ENCODE measurements around the gene FANCE.

FANCE gene

GRCh38 chr6:35452183-35453090, at the start of gene FANCE:
TSS of gene FANCE (plus strand) at chr6:35452338. CDS start at chr6:35452546, 208 bp downstream.
- H3K27ac ChIP-seq (ENCODE audit: low read depth, low read length) = no peak within 1 kb of the TSS
- no peaks in the 10 kb centered on the region for H3K9me3 ChIP-seq (ENCODE audit: control insufficient read depth in 1 of 2, low read length in 2 of 2)
- H3K4me3 ChIP-seq (ENCODE audit: low read depth in 1 of 2, low read length in 2 of 2) = peak within 1 kb of the TSS; percentile 72 to 80
- peaks cover 0 to 4% of the 10 kb centered on the region in 2 donors for H3K27me3 ChIP-seq (ENCODE audit: control insufficient read depth in 1 of 2, insufficient read depth in 2 of 2, low read length in 2 of 2)
- no peaks in the 10 kb centered on the region for H3K36me3 ChIP-seq (ENCODE audit: control insufficient read depth in 1 of 2, insufficient read depth in 2 of 2, low read length in 2 of 2)
- peaks cover 15 to 17% of the 10 kb centered on the region in 2 donors for H3K4me1 ChIP-seq (ENCODE audit: control insufficient read depth in 1 of 2, insufficient read depth in 2 of 2, low read length in 2 of 2)
- peak within 1 kb of the TSS; percentile 64 to 74 for H3K9ac ChIP-seq (ENCODE audit: low read depth in 1 of 2, low read length in 2 of 2)

GRCh38 chr6:35402856-35403191, 49.3 kb upstream of the FANCE start:
- Histone ChIP-seq H3K27ac (ENCODE audit: low read depth, low read length) (no peak overlapping the region), H3K9ac (ENCODE audit: low read depth in 1 of 2, low read length in 2 of 2) (no peak overlapping the region), H3K27me3 (ENCODE audit: control insufficient read depth in 1 of 2, insufficient read depth in 2 of 2, low read length in 2 of 2) (no peaks in the 10 kb centered on the region), H3K4me1 (ENCODE audit: control insufficient read depth in 1 of 2, insufficient read depth in 2 of 2, low read length in 2 of 2) (peaks cover 19 to 20% of the 10 kb centered on the region in 2 donors), H3K9me3 (ENCODE audit: control insufficient read depth in 1 of 2, low read length in 2 of 2) (no peaks in the 10 kb centered on the region), H3K36me3 (ENCODE audit: control insufficient read depth in 1 of 2, insufficient read depth in 2 of 2, low read length in 2 of 2) (no peaks in the 10 kb centered on the region), H3K4me3 (ENCODE audit: low read depth in 1 of 2, low read length in 2 of 2) (no peak overlapping the region)

GRCh38 chr6:35403544-35404442, 48.3 kb upstream of the FANCE start:
- no peak overlapping the region for H3K27ac ChIP-seq (ENCODE audit: low read depth, low read length)
- no peaks in the 10 kb centered on the region for H3K36me3 ChIP-seq (ENCODE audit: control insufficient read depth in 1 of 2, insufficient read depth in 2 of 2, low read length in 2 of 2)
- no peaks in the 10 kb centered on the region for H3K27me3 ChIP-seq (ENCODE audit: control insufficient read depth in 1 of 2, insufficient read depth in 2 of 2, low read length in 2 of 2)
- H3K9me3 ChIP-seq (ENCODE audit: control insufficient read depth in 1 of 2, low read length in 2 of 2) = no peaks in the 10 kb centered on the region
- H3K4me3 ChIP-seq (ENCODE audit: low read depth in 1 of 2, low read length in 2 of 2) = no peak overlapping the region
- H3K4me1 ChIP-seq (ENCODE audit: control insufficient read depth in 1 of 2, insufficient read depth in 2 of 2, low read length in 2 of 2) = peaks cover 12 to 20% of the 10 kb centered on the region in 2 donors
- H3K9ac ChIP-seq (ENCODE audit: low read depth in 1 of 2, low read length in 2 of 2) = no peak overlapping the region

GRCh38 chr6:35406711-35407485, 45.2 kb upstream of the FANCE start:
- no peaks in the 10 kb centered on the region for H3K9me3 ChIP-seq (ENCODE audit: control insufficient read depth in 1 of 2, low read length in 2 of 2)
- H3K9ac ChIP-seq (ENCODE audit: low read depth in 1 of 2, low read length in 2 of 2) = no peak overlapping the region
- peaks cover 0 to 8% of the 10 kb centered on the region in 2 donors for H3K4me1 ChIP-seq (ENCODE audit: control insufficient read depth in 1 of 2, insufficient read depth in 2 of 2, low read length in 2 of 2)
- no peaks in the 10 kb centered on the region for H3K27me3 ChIP-seq (ENCODE audit: control insufficient read depth in 1 of 2, insufficient read depth in 2 of 2, low read length in 2 of 2)
- no peak overlapping the region for H3K27ac ChIP-seq (ENCODE audit: low read depth, low read length)
- H3K36me3 ChIP-seq (ENCODE audit: control insufficient read depth in 1 of 2, insufficient read depth in 2 of 2, low read length in 2 of 2) = peaks cover 0 to 7% of the 10 kb centered on the region in 2 donors
- H3K4me3 ChIP-seq (ENCODE audit: low read depth in 1 of 2, low read length in 2 of 2) = no peak overlapping the region

- no peak overlapping the region for H3K27ac ChIP-seq (ENCODE audit: low read depth, low read length)
- no peaks in the 10 kb centered on the region for H3K4me1 ChIP-seq (ENCODE audit: control insufficient read depth in 1 of 2, insufficient read depth in 2 of 2, low read length in 2 of 2)
- H3K36me3 ChIP-seq (ENCODE audit: control insufficient read depth in 1 of 2, insufficient read depth in 2 of 2, low read length in 2 of 2) = peaks cover 4 to 17% of the 10 kb centered on the region in 2 donors
- H3K4me3 ChIP-seq (ENCODE audit: low read depth in 1 of 2, low read length in 2 of 2) = no peak overlapping the region
- H3K27me3 ChIP-seq (ENCODE audit: control insufficient read depth in 1 of 2, insufficient read depth in 2 of 2, low read length in 2 of 2) = no peaks in the 10 kb centered on the region
- H3K9ac ChIP-seq (ENCODE audit: low read depth in 1 of 2, low read length in 2 of 2) = no peak overlapping the region
- H3K9me3 ChIP-seq (ENCODE audit: control insufficient read depth in 1 of 2, low read length in 2 of 2) = no peaks in the 10 kb centered on the region
Measured at GRCh38 chr6:35409245-35409644, 42.9 kb upstream of the FANCE start.

GRCh38 chr6:35410131-35410530, 42.0 kb upstream of the FANCE start:
- Histone ChIP-seq H3K9me3 (ENCODE audit: control insufficient read depth in 1 of 2, low read length in 2 of 2) (no peaks in the 10 kb centered on the region), H3K4me3 (ENCODE audit: low read depth in 1 of 2, low read length in 2 of 2) (no peak overlapping the region), H3K4me1 (ENCODE audit: control insufficient read depth in 1 of 2, insufficient read depth in 2 of 2, low read length in 2 of 2) (peaks cover 5 to 8% of the 10 kb centered on the region in 2 donors), H3K27ac (ENCODE audit: low read depth, low read length) (no peak overlapping the region), H3K36me3 (ENCODE audit: control insufficient read depth in 1 of 2, insufficient read depth in 2 of 2, low read length in 2 of 2) (peaks cover 4 to 22% of the 10 kb centered on the region in 2 donors), H3K9ac (ENCODE audit: low read depth in 1 of 2, low read length in 2 of 2) (no peak overlapping the region), H3K27me3 (ENCODE audit: control insufficient read depth in 1 of 2, insufficient read depth in 2 of 2, low read length in 2 of 2) (no peaks in the 10 kb centered on the region)

- peaks cover 4 to 22% of the 10 kb centered on the region in 2 donors for H3K36me3 ChIP-seq (ENCODE audit: control insufficient read depth in 1 of 2, insufficient read depth in 2 of 2, low read length in 2 of 2)
- no peak overlapping the region for H3K9ac ChIP-seq (ENCODE audit: low read depth in 1 of 2, low read length in 2 of 2)
- no peak overlapping the region for H3K27ac ChIP-seq (ENCODE audit: low read depth, low read length)
- no peak overlapping the region for H3K4me3 ChIP-seq (ENCODE audit: low read depth in 1 of 2, low read length in 2 of 2)
- H3K9me3 ChIP-seq (ENCODE audit: control insufficient read depth in 1 of 2, low read length in 2 of 2) = no peaks in the 10 kb centered on the region
- H3K27me3 ChIP-seq (ENCODE audit: control insufficient read depth in 1 of 2, insufficient read depth in 2 of 2, low read length in 2 of 2) = no peaks in the 10 kb centered on the region
- H3K4me1 ChIP-seq (ENCODE audit: control insufficient read depth in 1 of 2, insufficient read depth in 2 of 2, low read length in 2 of 2) = peaks cover 6 to 8% of the 10 kb centered on the region in 2 donors
Measured at GRCh38 chr6:35411066-35411465, 41.1 kb upstream of the FANCE start.

GRCh38 chr6:35412102-35412501, 40.0 kb upstream of the FANCE start:
- Histone ChIP-seq H3K36me3 (ENCODE audit: control insufficient read depth in 1 of 2, insufficient read depth in 2 of 2, low read length in 2 of 2) (peaks cover 4 to 28% of the 10 kb centered on the region in 2 donors), H3K27me3 (ENCODE audit: control insufficient read depth in 1 of 2, insufficient read depth in 2 of 2, low read length in 2 of 2) (no peaks in the 10 kb centered on the region), H3K4me1 (ENCODE audit: control insufficient read depth in 1 of 2, insufficient read depth in 2 of 2, low read length in 2 of 2) (peaks cover 6 to 8% of the 10 kb centered on the region in 2 donors)

GRCh38 chr6:35413911-35414310, 38.2 kb upstream of the FANCE start:
- H3K9ac ChIP-seq (ENCODE audit: low read depth in 1 of 2, low read length in 2 of 2) = no peak overlapping the region
- no peak overlapping the region for H3K27ac ChIP-seq (ENCODE audit: low read depth, low read length)
- H3K27me3 ChIP-seq (ENCODE audit: control insufficient read depth in 1 of 2, insufficient read depth in 2 of 2, low read length in 2 of 2) = no peaks in the 10 kb centered on the region
- no peak overlapping the region for H3K4me3 ChIP-seq (ENCODE audit: low read depth in 1 of 2, low read length in 2 of 2)
- H3K4me1 ChIP-seq (ENCODE audit: control insufficient read depth in 1 of 2, insufficient read depth in 2 of 2, low read length in 2 of 2) = peaks cover 19 to 21% of the 10 kb centered on the region in 2 donors
- H3K36me3 ChIP-seq (ENCODE audit: control insufficient read depth in 1 of 2, insufficient read depth in 2 of 2, low read length in 2 of 2) = peaks cover 4 to 28% of the 10 kb centered on the region in 2 donors
- no peaks in the 10 kb centered on the region for H3K9me3 ChIP-seq (ENCODE audit: control insufficient read depth in 1 of 2, low read length in 2 of 2)

More at GRCh38 chr6:35412102-35412501, 40.0 kb upstream of the FANCE start:
- Histone ChIP-seq H3K27ac (ENCODE audit: low read depth, low read length) (no peak overlapping the region), H3K9me3 (ENCODE audit: control insufficient read depth in 1 of 2, low read length in 2 of 2) (no peaks in the 10 kb centered on the region), H3K9ac (ENCODE audit: low read depth in 1 of 2, low read length in 2 of 2) (no peak overlapping the region), H3K4me3 (ENCODE audit: low read depth in 1 of 2, low read length in 2 of 2) (no peak overlapping the region)

All from duodenal mucosa (tissue), 2 donors.